Measurements from ENCODE around the gene ZMYM5.

GRCh38 chr13:19852766-19853165 is 10.7 kb downstream of the ZMYM5 start:
- TF ChIP-seq, protein P1, sequence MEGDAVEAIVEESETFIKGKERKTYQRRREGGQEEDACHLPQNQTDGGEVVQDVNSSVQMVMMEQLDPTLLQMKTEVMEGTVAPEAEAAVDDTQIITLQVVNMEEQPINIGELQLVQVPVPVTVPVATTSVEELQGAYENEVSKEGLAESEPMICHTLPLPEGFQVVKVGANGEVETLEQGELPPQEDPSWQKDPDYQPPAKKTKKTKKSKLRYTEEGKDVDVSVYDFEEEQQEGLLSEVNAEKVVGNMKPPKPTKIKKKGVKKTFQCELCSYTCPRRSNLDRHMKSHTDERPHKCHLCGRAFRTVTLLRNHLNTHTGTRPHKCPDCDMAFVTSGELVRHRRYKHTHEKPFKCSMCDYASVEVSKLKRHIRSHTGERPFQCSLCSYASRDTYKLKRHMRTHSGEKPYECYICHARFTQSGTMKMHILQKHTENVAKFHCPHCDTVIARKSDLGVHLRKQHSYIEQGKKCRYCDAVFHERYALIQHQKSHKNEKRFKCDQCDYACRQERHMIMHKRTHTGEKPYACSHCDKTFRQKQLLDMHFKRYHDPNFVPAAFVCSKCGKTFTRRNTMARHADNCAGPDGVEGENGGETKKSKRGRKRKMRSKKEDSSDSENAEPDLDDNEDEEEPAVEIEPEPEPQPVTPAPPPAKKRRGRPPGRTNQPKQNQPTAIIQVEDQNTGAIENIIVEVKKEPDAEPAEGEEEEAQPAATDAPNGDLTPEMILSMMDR (IDR thresholded peaks at IDR 0.05) = no peak
- no peak for TF ChIP-seq ZFX (IDR thresholded peaks at IDR 0.05; ENCODE audit: borderline replicate concordance)

Data from 22Rv1 (cell line).